ENCODE measurements around the gene SHOC2.

Gene SHOC2

DNA sequence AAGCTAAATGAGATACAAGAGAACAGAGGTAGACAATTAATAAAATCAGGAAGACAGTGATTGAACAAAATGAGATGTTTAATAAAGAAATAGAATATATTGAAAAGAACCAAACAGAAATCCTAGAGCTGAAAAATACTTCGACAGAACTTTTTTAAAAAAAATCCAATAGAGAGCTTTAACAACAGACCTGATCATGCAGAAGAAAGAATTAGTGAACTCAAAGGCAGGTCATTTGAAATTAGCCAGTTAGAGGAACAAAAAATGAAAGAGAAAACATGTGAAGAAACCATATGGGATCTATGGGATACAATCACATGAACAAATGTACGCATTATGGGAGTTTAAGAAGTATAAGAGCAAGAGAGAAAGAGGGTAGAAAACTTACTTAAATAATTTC, 120.1 kb downstream of the SHOC2 start:
- Histone ChIP-seq H3K36me3 (ENCODE audit: control insufficient read depth in 1 of 2, insufficient read depth in 2 of 2, low read length in 2 of 2) (no peaks in the 10 kb centered on the region), H3K27ac (ENCODE audit: low read depth, low read length) (no peak overlapping the region), H3K4me1 (ENCODE audit: control insufficient read depth in 1 of 2, insufficient read depth in 2 of 2, low read length in 2 of 2) (no peaks in the 10 kb centered on the region), H3K9ac (ENCODE audit: low read depth in 1 of 2, low read length in 2 of 2) (no peak overlapping the region), H3K27me3 (ENCODE audit: control insufficient read depth in 1 of 2, insufficient read depth in 2 of 2, low read length in 2 of 2) (no peaks in the 10 kb centered on the region), H3K9me3 (ENCODE audit: control insufficient read depth in 1 of 2, low read length in 2 of 2) (peaks cover 9 to 14% of the 10 kb centered on the region in 2 donors), H3K4me3 (ENCODE audit: low read depth in 1 of 2, low read length in 2 of 2) (no peak overlapping the region)

DNA sequence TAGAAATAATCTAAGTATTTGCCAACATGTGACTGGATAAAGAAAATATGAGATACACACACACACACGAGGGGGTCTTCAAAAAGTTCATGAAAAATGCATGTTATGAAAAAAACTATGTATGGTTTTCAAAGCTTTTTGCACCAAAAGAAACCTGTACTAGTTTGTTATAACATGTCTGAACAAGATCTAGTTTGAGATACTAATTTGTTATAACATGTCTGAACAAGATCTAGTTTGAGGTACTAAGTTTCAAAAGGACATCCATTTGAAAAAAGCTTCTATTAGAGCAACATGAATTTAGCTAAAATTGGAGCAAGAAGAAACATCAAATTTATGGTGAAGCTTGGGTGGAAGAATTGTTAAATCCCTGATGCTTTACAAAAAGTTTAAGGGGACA, 137.6 kb downstream of the SHOC2 start:
- Histone ChIP-seq H3K27me3 (ENCODE audit: control insufficient read depth in 1 of 2, insufficient read depth in 2 of 2, low read length in 2 of 2) (peaks cover 0 to 6% of the 10 kb centered on the region in 2 donors), H3K27ac (ENCODE audit: low read depth, low read length) (no peak overlapping the region), H3K4me1 (ENCODE audit: control insufficient read depth in 1 of 2, insufficient read depth in 2 of 2, low read length in 2 of 2) (no peaks in the 10 kb centered on the region), H3K9me3 (ENCODE audit: control insufficient read depth in 1 of 2, low read length in 2 of 2) (no peaks in the 10 kb centered on the region), H3K9ac (ENCODE audit: low read depth in 1 of 2, low read length in 2 of 2) (no peak overlapping the region), H3K4me3 (ENCODE audit: low read depth in 1 of 2, low read length in 2 of 2) (no peak overlapping the region), H3K36me3 (ENCODE audit: control insufficient read depth in 1 of 2, insufficient read depth in 2 of 2, low read length in 2 of 2) (no peaks in the 10 kb centered on the region)
